Chondrocyte (in vitro differentiated cells): ENCODE measurements around the gene OLFM2. TPM values are rescaled to one million over a fixed set of nuclear protein-coding genes. Genes with fewer than 3 reads are reported as not detected.

Source experiments
- DNase-seq: peaks from one replicate; pipeline ENCODE4 v3.0.0; 2021; ENCODE audit warnings: mixed read lengths, low spot score
- H3K27ac Mint-ChIP-seq: one replicate; pipeline ENCODE4 v1.8.0; 2021; ENCODE audit warnings: mild to moderate bottlenecking, moderate library complexity, mixed read lengths; ENCODE audit not compliant: unreplicated experiment
- H3K27me3 Mint-ChIP-seq: 2 replicates; pipeline ENCODE4 v1.8.0; 2021; ENCODE audit warnings: low read depth, mixed read lengths
- H3K36me3 Mint-ChIP-seq: 2 replicates; pipeline ENCODE4 v1.8.0; 2021; ENCODE audit warnings: low read depth, mixed read lengths
- H3K4me1 Mint-ChIP-seq: 2 replicates; pipeline ENCODE4 v1.8.0; 2021; ENCODE audit warnings: low read depth, mild to moderate bottlenecking, mixed read lengths
- H3K4me3 Mint-ChIP-seq: one replicate; pipeline ENCODE4 v1.8.0; 2021; ENCODE audit warnings: mild to moderate bottlenecking, moderate library complexity, mixed read lengths; ENCODE audit not compliant: unreplicated experiment
- H3K9me3 Mint-ChIP-seq: 2 replicates; pipeline ENCODE4 v1.8.0; 2021; ENCODE audit warnings: low read depth, mixed read lengths
- total RNA-seq: library from RNA; stranded (reverse); gene quantifications from 3 replicates; pipeline ENCODE4 v1.2.1, GENCODE V29; 2021
- TF ChIP-seq, protein P1 (sequence below): fragments of 200-600 bp; sonication (generic); IDR thresholded peaks from 2 replicates; pipeline ENCODE4 v1.5.0; 2021; ENCODE audit warnings: antibody characterized with exemption, mild to moderate bottlenecking, moderate library complexity

Gene OLFM2
- total RNA-seq, 1 donor from 2014 or later: 67.9 TPM

GRCh38 chr19:9878511-9879196, 57.7 kb downstream of the OLFM2 start:
- Mint-ChIP-seq H3K4me1 (peaks cover 5% of the 10 kb centered on the region), H3K27me3 (no peaks in the 10 kb centered on the region), H3K4me3 (no peak overlapping the region), H3K27ac (no peak overlapping the region), H3K9me3 (no peaks in the 10 kb centered on the region), H3K36me3 (peaks cover 1% of the 10 kb centered on the region)
- TF ChIP-seq, protein P1, sequence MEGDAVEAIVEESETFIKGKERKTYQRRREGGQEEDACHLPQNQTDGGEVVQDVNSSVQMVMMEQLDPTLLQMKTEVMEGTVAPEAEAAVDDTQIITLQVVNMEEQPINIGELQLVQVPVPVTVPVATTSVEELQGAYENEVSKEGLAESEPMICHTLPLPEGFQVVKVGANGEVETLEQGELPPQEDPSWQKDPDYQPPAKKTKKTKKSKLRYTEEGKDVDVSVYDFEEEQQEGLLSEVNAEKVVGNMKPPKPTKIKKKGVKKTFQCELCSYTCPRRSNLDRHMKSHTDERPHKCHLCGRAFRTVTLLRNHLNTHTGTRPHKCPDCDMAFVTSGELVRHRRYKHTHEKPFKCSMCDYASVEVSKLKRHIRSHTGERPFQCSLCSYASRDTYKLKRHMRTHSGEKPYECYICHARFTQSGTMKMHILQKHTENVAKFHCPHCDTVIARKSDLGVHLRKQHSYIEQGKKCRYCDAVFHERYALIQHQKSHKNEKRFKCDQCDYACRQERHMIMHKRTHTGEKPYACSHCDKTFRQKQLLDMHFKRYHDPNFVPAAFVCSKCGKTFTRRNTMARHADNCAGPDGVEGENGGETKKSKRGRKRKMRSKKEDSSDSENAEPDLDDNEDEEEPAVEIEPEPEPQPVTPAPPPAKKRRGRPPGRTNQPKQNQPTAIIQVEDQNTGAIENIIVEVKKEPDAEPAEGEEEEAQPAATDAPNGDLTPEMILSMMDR: no peak
- DNase-seq: no peak

DNA sequence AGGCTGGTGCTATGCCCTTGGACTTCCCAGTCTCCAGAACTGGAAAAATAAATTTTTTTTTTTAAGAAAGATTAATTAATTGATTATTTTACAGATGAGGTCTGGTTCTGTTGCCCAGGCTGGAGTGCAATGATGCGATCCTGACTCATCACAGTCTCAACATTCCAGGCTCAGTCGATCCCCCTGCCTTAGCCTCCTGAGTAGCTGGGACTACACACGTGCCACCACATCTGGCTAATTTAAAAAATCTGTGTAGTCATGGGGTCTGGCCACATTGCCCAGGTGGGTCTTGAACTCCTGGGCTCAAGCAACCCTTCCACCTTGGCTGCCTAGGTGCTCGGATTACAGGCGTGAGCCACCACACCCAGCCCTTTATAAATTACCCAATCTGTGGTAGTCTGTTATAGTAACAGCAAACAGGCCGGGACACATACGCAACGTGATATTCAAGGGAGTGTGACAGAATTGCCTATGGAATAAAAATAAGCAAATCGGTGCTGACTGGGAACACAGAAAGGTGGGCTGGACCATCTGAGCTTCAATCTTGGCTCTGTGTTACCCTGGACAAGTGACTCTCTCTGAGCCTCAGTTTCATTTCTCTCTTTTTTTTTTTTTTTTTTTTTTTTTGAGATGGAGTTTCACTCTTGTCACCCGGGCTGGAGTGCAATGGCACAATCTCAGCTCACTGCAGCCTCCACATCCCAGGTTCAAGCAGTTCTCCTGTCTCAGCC, 58.4 kb downstream of the OLFM2 start:
- no peak for DNase-seq
- H3K9me3 Mint-ChIP-seq: no peaks in the 10 kb centered on the region
- TF ChIP-seq, protein P1: no peak
- H3K27ac Mint-ChIP-seq: no peak overlapping the region
- no peak overlapping the region for H3K4me3 Mint-ChIP-seq
- no peaks in the 10 kb centered on the region for H3K27me3 Mint-ChIP-seq
- H3K4me1 Mint-ChIP-seq: peaks cover 5% of the 10 kb centered on the region
- peaks cover 1% of the 10 kb centered on the region for H3K36me3 Mint-ChIP-seq

GRCh38 chr19:9875796-9876195, 60.5 kb downstream of the OLFM2 start:
- H3K36me3 Mint-ChIP-seq: peaks cover 1% of the 10 kb centered on the region
- DNase-seq: no peak
- H3K4me3 Mint-ChIP-seq: no peak overlapping the region
- H3K27ac Mint-ChIP-seq: no peak overlapping the region
- no peaks in the 10 kb centered on the region for H3K27me3 Mint-ChIP-seq
- peaks cover 5% of the 10 kb centered on the region for H3K4me1 Mint-ChIP-seq
- H3K9me3 Mint-ChIP-seq: no peaks in the 10 kb centered on the region
- TF ChIP-seq, protein P1: no peak

- no peak overlapping the region for H3K4me3 Mint-ChIP-seq
- TF ChIP-seq, protein P1: no peak
- no peak for DNase-seq
- peaks cover 5% of the 10 kb centered on the region for H3K4me1 Mint-ChIP-seq
- H3K27me3 Mint-ChIP-seq: no peaks in the 10 kb centered on the region
- peaks cover 1% of the 10 kb centered on the region for H3K36me3 Mint-ChIP-seq
- H3K27ac Mint-ChIP-seq: no peak overlapping the region
- H3K9me3 Mint-ChIP-seq: no peaks in the 10 kb centered on the region
Measured at GRCh38 chr19:9875031-9875627, 61.2 kb downstream of the OLFM2 start.

GRCh38 chr19:9872618-9873242, 63.6 kb downstream of the OLFM2 start:
- TF ChIP-seq, protein P1: no peak
- no peaks in the 10 kb centered on the region for H3K27me3 Mint-ChIP-seq
- no peaks in the 10 kb centered on the region for H3K36me3 Mint-ChIP-seq
- H3K4me3 Mint-ChIP-seq: no peak overlapping the region
- no peaks in the 10 kb centered on the region for H3K9me3 Mint-ChIP-seq
- no peaks in the 10 kb centered on the region for H3K4me1 Mint-ChIP-seq
- DNase-seq: no peak
- no peak overlapping the region for H3K27ac Mint-ChIP-seq
